CD4-positive, alpha-beta memory T cell (primary cell): ENCODE data around the gene OR2M3. TPM values are rescaled to one million over a fixed set of nuclear protein-coding genes. Genes with fewer than 3 reads are reported as not detected.

Source experiments
- CTCF ChIA-PET: fragments of 350-600 bp; sonication (Branson Sonifier 250); formaldehyde crosslinking; loops from one replicate; lab custom pipeline; 2021; ENCODE audit warnings: inconsistent platforms; ENCODE audit not compliant: partially characterized antibody; lab: Charles Lee
- POLR2A ChIA-PET: fragments of 350-600 bp; sonication (Branson Sonifier 250); formaldehyde crosslinking; loops from one replicate; lab custom pipeline; 2021; ENCODE audit not compliant: partially characterized antibody; lab: Charles Lee
- DNase-seq, 5 donors: peaks; one replicate each; pipeline versions ENCODE4 v3.0.0 to v3.0.0-alpha.2; 2020 to 2022; ENCODE audit warnings: mixed read lengths in 1 of 5
- H3K27ac ChIP-seq: one replicate; pipeline ENCODE4 v1.7.0; 2013; ENCODE audit warnings: low read depth, low read length
- H3K27me3 ChIP-seq: 2 replicates; pipeline ENCODE4 v1.7.0; 2013; ENCODE audit warnings: mild to moderate bottlenecking, low read length, moderate library complexity; ENCODE audit not compliant: insufficient read depth
- H3K36me3 ChIP-seq: 2 replicates; pipeline ENCODE4 v1.7.0; 2013; ENCODE audit warnings: mild to moderate bottlenecking, low read length, moderate library complexity; ENCODE audit not compliant: insufficient read depth
- H3K4me1 ChIP-seq: 2 replicates; pipeline ENCODE4 v1.7.0; 2013; ENCODE audit warnings: mild to moderate bottlenecking, low read length, moderate library complexity; ENCODE audit not compliant: insufficient read depth
- H3K4me3 ChIP-seq, 2 donors: one replicate each; pipeline ENCODE4 v1.7.0; 2013; ENCODE audit warnings: low read length in 2 of 2, mild to moderate bottlenecking in 1 of 2
- H3K9me3 ChIP-seq, 2 donors: one replicate each; pipeline ENCODE4 v1.7.0; 2013; ENCODE audit warnings: low read length in 2 of 2, control low read depth in 1 of 2; ENCODE audit not compliant: control insufficient read depth in 1 of 2
- H3K27ac Mint-ChIP-seq, 7 donors: one replicate each; pipeline ENCODE4 v1.8.0; 2020 to 2021; ENCODE audit warnings: mixed read lengths in 7 of 7, mild to moderate bottlenecking in 6 of 7, inconsistent platforms in 3 of 7, moderate library complexity in 3 of 7
- H3K27me3 Mint-ChIP-seq, 2 donors: one replicate each; pipeline ENCODE4 v1.8.0; 2020 to 2021; ENCODE audit warnings: mixed read lengths in 2 of 2
- H3K36me3 Mint-ChIP-seq, 2 donors: one replicate each; pipeline ENCODE4 v1.8.0; 2020 to 2021; ENCODE audit warnings: mixed read lengths in 2 of 2, inconsistent platforms in 1 of 2, mild to moderate bottlenecking in 1 of 2
- H3K4me1 Mint-ChIP-seq, 4 donors: one replicate each; pipeline ENCODE4 v1.8.0; 2020 to 2021; ENCODE audit warnings: mixed read lengths in 4 of 4, mild to moderate bottlenecking in 1 of 4
- H3K4me3 Mint-ChIP-seq, 8 donors: one replicate each; pipeline ENCODE4 v1.8.0; 2020 to 2021; ENCODE audit warnings: mixed read lengths in 8 of 8, mild to moderate bottlenecking in 7 of 8, moderate library complexity in 6 of 8, inconsistent platforms in 3 of 8
- H3K9me3 Mint-ChIP-seq, 8 donors: one replicate each; pipeline ENCODE4 v1.8.0; 2020 to 2021; ENCODE audit warnings: mixed read lengths in 8 of 8, mild to moderate bottlenecking in 5 of 8, inconsistent platforms in 3 of 8, moderate library complexity in 1 of 8
- intact Hi-C: fragments of 100-400 bp; cut with micrococcal nuclease; formaldehyde crosslinking; loops from one replicate; pipeline ENCODE4 v1.15.1; 2023
- polyA plus RNA-seq, 2 donors: library from polyadenylated mRNA; unstranded; fragments of 300-500 nt; fragmentation: Illumina TruSeq; gene quantifications; one replicate each; pipeline ENCODE4 v1.2.3, GENCODE V29; 2021
- total RNA-seq, 2 experiments: library from RNA; stranded (reverse); gene quantifications; one replicate each; pipeline ENCODE4 v1.2.3, GENCODE V29; 2021

The OR2M3 gene
- total and polyA plus RNA-seq, 4 experiments from 2014 or later = not detected

DNA sequence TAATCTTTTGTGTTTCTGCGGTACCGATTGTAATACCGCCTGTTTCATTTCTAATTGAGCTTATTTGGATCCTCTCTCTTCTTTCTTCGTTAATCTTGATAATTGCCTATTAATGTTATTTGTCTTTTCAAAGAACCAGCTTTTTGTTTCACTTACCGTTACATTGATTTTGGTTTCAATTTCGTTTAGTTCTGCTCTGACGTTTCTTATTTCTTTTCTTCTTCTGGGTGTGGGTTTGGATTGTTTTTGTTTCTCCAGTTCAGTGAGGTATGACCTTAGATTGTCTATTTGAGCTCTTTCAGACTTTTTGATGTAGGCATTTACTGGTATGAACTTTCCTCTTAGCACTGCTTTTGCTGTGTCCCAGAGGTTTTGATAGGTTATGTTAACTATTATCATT is 13.1 kb upstream of the OR2M3 start:
- no peak for DNase-seq
- peaks cover 0 to 4% of the 10 kb centered on the region in 2 donors for H3K36me3 Mint-ChIP-seq

GRCh38 chr1:248187363-248187762 is 9.7 kb upstream of the OR2M3 start:
- intact Hi-C loops = no loop called here
- CTCF ChIA-PET = no interaction called here
- Mint-ChIP-seq H3K27ac (no peak overlapping the region), H3K36me3 (peaks cover 0 to 4% of the 10 kb centered on the region in 2 donors), H3K9me3 (peaks cover 0 to 13% (median 8%) of the 10 kb centered on the region in 8 donors), H3K27me3 (peaks cover 2% of the 10 kb centered on the region in 2 donors), H3K4me3 (no peak overlapping the region), H3K4me1 (no peaks in the 10 kb centered on the region)
- Histone ChIP-seq H3K27ac (no peak overlapping the region), H3K4me3 (no peak overlapping the region), H3K9me3 (no peaks in the 10 kb centered on the region), H3K4me1 (no peaks in the 10 kb centered on the region), H3K36me3 (no peaks in the 10 kb centered on the region), H3K27me3 (no peaks in the 10 kb centered on the region)
- no peak for DNase-seq
- POLR2A ChIA-PET = no interaction called here

More for the DNA sequence above, 13.1 kb upstream of the OR2M3 start:
- H3K4me3 Mint-ChIP-seq = no peak overlapping the region
- peaks cover 2 to 3% of the 10 kb centered on the region in 2 donors for H3K27me3 Mint-ChIP-seq
- Histone ChIP-seq H3K9me3 (no peaks in the 10 kb centered on the region), H3K36me3 (no peaks in the 10 kb centered on the region), H3K27ac (no peak overlapping the region), H3K4me3 (no peak overlapping the region), H3K4me1 (no peaks in the 10 kb centered on the region), H3K27me3 (no peaks in the 10 kb centered on the region)
- intact Hi-C loops = no loop called here
- POLR2A ChIA-PET = no interaction called here
- H3K9me3 Mint-ChIP-seq = peaks cover 0 to 15% (median 6%) of the 10 kb centered on the region in 8 donors
- H3K27ac Mint-ChIP-seq = no peak overlapping the region
- CTCF ChIA-PET = no interaction called here
- H3K4me1 Mint-ChIP-seq = no peaks in the 10 kb centered on the region

- Histone ChIP-seq H3K4me3 (no peak overlapping the region), H3K4me1 (no peaks in the 10 kb centered on the region), H3K27ac (no peak overlapping the region), H3K27me3 (no peaks in the 10 kb centered on the region), H3K9me3 (no peaks in the 10 kb centered on the region), H3K36me3 (no peaks in the 10 kb centered on the region)
- ChIA-PET CTCF (no interaction called here), POLR2A (no interaction called here)
- intact Hi-C loops = no loop called here
- Mint-ChIP-seq H3K4me1 (no peaks in the 10 kb centered on the region), H3K27ac (no peak overlapping the region), H3K36me3 (peaks cover 0 to 4% of the 10 kb centered on the region in 2 donors), H3K4me3 (no peak overlapping the region), H3K9me3 (peaks cover 2 to 17% (median 6%) of the 10 kb centered on the region in 8 donors), H3K27me3 (peaks cover 2% of the 10 kb centered on the region in 2 donors)
- DNase-seq = no peak
Measured at GRCh38 chr1:248189026-248189425, 8.0 kb upstream of the OR2M3 start.

GRCh38 chr1:248194117-248194516 is 2.9 kb upstream of the OR2M3 start:
- Mint-ChIP-seq H3K4me1 (no peaks in the 10 kb centered on the region), H3K36me3 (no peaks in the 10 kb centered on the region), H3K27ac (no peak overlapping the region), H3K27me3 (no peaks in the 10 kb centered on the region), H3K4me3 (no peak overlapping the region), H3K9me3 (peaks cover 3 to 17% (median 6%) of the 10 kb centered on the region in 8 donors)
- no peak overlapping the region for H3K4me3 ChIP-seq
- CTCF ChIA-PET = no interaction called here
- no peaks in the 10 kb centered on the region for H3K4me1 ChIP-seq
- no peak for DNase-seq
- H3K27ac ChIP-seq = no peak overlapping the region
- intact Hi-C loops = no loop called here
- POLR2A ChIA-PET = no interaction called here
- no peaks in the 10 kb centered on the region for H3K9me3 ChIP-seq
- no peaks in the 10 kb centered on the region for H3K27me3 ChIP-seq
- H3K36me3 ChIP-seq = no peaks in the 10 kb centered on the region

DNA sequence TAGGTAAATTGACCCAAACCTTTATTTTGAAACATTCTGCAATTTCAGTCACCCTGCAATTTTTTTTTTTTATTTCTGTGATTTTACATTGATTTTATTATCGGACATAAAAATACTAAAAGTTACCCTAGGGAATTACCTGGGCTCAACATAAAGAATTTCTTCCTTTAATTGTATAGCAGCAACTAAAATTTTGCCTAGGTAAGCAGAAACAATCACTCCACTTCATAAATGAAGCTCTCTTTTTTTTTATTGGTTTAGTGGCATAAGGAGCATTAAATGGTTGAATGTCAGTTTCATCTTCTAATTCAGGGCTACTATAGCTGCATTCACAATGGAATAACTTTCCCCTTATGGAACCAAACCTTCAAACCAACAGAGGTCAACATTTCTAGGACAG is 18.8 kb downstream of the OR2M3 start:
- H3K9me3 ChIP-seq = no peaks in the 10 kb centered on the region
- no peak overlapping the region for H3K4me3 ChIP-seq
- Mint-ChIP-seq H3K27ac (no peak overlapping the region), H3K36me3 (no peaks in the 10 kb centered on the region), H3K4me1 (no peaks in the 10 kb centered on the region), H3K4me3 (no peak overlapping the region), H3K27me3 (no peaks in the 10 kb centered on the region), H3K9me3 (peaks cover 0 to 17% (median 3%) of the 10 kb centered on the region in 8 donors)
- ChIA-PET POLR2A (no interaction called here), CTCF (no interaction called here)
- H3K36me3 ChIP-seq = no peaks in the 10 kb centered on the region
- intact Hi-C loops = no loop called here
- no peaks in the 10 kb centered on the region for H3K27me3 ChIP-seq
- no peak overlapping the region for H3K27ac ChIP-seq
- no peak for DNase-seq
- H3K4me1 ChIP-seq = no peaks in the 10 kb centered on the region

- Histone ChIP-seq H3K9me3 (no peaks in the 10 kb centered on the region), H3K36me3 (no peaks in the 10 kb centered on the region), H3K4me3 (no peak overlapping the region), H3K27me3 (no peaks in the 10 kb centered on the region), H3K4me1 (no peaks in the 10 kb centered on the region), H3K27ac (no peak overlapping the region)
- ChIA-PET CTCF (no interaction called here), POLR2A (no interaction called here)
- no peak for DNase-seq
- no peak overlapping the region for H3K27ac Mint-ChIP-seq
- no peaks in the 10 kb centered on the region for H3K36me3 Mint-ChIP-seq
- no peak overlapping the region for H3K4me3 Mint-ChIP-seq
- H3K4me1 Mint-ChIP-seq = no peaks in the 10 kb centered on the region
- no peaks in the 10 kb centered on the region for H3K27me3 Mint-ChIP-seq
- H3K9me3 Mint-ChIP-seq = peaks cover 0 to 20% (median 5%) of the 10 kb centered on the region in 8 donors
- intact Hi-C loops = no loop called here
Measured at GRCh38 chr1:248225537-248225936, 28.5 kb downstream of the OR2M3 start.

- POLR2A ChIA-PET = no interaction called here
- CTCF ChIA-PET = interaction anchor here (0.6 kb wide), 1 partner anchor 18 kb away, joined by 3 read pairs; no protein-coding TSS in a partner anchor
- Histone ChIP-seq H3K27me3 (no peaks in the 10 kb centered on the region), H3K4me1 (no peaks in the 10 kb centered on the region), H3K36me3 (no peaks in the 10 kb centered on the region), H3K4me3 (no peak overlapping the region), H3K9me3 (no peaks in the 10 kb centered on the region), H3K27ac (no peak overlapping the region)
- Mint-ChIP-seq H3K36me3 (no peaks in the 10 kb centered on the region), H3K9me3 (peaks cover 0 to 20% (median 5%) of the 10 kb centered on the region in 8 donors), H3K27ac (no peak overlapping the region), H3K4me1 (no peaks in the 10 kb centered on the region), H3K27me3 (no peaks in the 10 kb centered on the region), H3K4me3 (no peak overlapping the region)
- no peak for DNase-seq
- intact Hi-C loops = no loop called here
Measured at GRCh38 chr1:248229360-248229908, 32.4 kb downstream of the OR2M3 start.
